Rectal smooth muscle tissue (tissue), 1 donor: Measurements from ENCODE around the gene RIPOR2.

Experiments used
- H3K27ac ChIP-seq: one replicate; pipeline ENCODE4 v1.7.0; 2013; ENCODE audit warnings: low read depth, low read length, inconsistent platforms
- H3K27me3 ChIP-seq: one replicate; pipeline ENCODE4 v1.7.0; 2013; ENCODE audit warnings: low read length; ENCODE audit not compliant: control insufficient read depth, insufficient read depth
- H3K36me3 ChIP-seq: one replicate; pipeline ENCODE4 v1.7.0; 2013; ENCODE audit warnings: low read length; ENCODE audit not compliant: control insufficient read depth, insufficient read depth
- H3K4me1 ChIP-seq: one replicate; pipeline ENCODE4 v1.7.0; 2013; ENCODE audit warnings: low read length; ENCODE audit not compliant: control insufficient read depth, insufficient read depth
- H3K4me3 ChIP-seq: one replicate; pipeline ENCODE4 v1.7.0; 2013; ENCODE audit warnings: low read length
- H3K9ac ChIP-seq: one replicate; pipeline ENCODE4 v1.7.0; 2013; ENCODE audit warnings: low read length

The RIPOR2 gene

DNA sequence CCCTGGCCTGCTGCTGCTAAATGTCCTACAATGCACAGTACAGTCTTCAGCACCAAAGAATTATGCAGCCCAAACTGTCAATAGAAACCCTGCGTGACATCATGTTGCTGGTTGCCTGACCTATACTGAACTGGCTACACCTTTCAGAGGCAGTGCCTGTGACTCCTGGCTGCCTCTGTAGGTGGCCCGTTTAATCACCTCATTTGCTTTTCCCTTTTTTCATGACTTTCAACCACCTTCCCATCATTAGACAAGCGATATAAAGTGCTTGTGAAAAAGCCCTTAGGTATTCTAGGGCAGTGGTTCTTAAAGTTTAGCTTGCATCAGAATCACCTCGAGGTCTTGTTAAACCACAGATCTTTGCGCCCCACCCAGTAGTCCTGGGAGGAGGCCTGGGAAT, 33.0 kb upstream of the RIPOR2 start:
- Histone ChIP-seq H3K4me1 (no peaks in the 10 kb centered on the region), H3K27ac (no peak overlapping the region), H3K27me3 (no peaks in the 10 kb centered on the region), H3K9ac (no peak overlapping the region), H3K36me3 (no peaks in the 10 kb centered on the region), H3K4me3 (no peak overlapping the region)

DNA sequence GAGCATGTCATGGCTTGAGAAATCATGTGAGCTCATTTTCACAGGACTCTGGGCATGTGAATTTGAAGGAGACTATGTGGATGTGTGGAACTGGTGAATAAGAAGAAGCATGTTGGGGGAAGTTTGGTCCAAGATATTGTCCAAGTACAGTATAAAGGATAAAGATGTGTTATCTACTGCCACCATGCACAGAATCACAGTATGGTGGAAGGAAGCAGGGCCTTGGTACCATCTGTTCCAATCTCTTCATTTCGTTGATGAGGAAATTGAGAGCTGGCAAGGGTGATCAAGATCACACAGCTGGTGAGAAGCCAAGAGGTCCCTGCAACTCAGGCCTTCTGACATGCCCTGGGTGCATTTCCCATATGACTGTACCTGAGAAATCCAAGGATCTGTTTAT, 31.5 kb upstream of the RIPOR2 start:
- no peaks in the 10 kb centered on the region for H3K27me3 ChIP-seq
- no peak overlapping the region for H3K9ac ChIP-seq
- H3K27ac ChIP-seq = no peak overlapping the region
- H3K36me3 ChIP-seq = no peaks in the 10 kb centered on the region
- no peak overlapping the region for H3K4me3 ChIP-seq
- H3K4me1 ChIP-seq = no peaks in the 10 kb centered on the region

DNA sequence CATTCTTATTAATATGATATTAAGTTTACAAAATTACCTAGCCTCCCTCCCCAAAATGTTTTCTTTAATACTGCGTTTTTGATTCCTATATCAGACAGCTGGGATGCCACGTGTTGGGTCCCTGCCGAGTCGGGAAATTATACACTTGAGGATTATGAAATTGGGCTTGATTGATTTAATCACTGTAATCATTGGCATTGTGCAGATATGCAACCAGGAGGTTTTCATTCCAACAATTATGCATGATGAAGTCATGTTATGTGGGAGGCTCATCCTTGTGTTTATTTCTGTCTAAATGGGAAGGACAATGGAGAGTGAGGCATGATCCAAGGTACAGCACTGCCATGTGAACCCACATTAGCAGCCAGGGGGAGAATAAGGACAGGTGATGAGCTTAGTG, 30.6 kb upstream of the RIPOR2 start:
- Histone ChIP-seq H3K9ac (no peak overlapping the region), H3K4me1 (no peaks in the 10 kb centered on the region), H3K4me3 (no peak overlapping the region), H3K27me3 (no peaks in the 10 kb centered on the region), H3K27ac (no peak overlapping the region), H3K36me3 (no peaks in the 10 kb centered on the region)

DNA sequence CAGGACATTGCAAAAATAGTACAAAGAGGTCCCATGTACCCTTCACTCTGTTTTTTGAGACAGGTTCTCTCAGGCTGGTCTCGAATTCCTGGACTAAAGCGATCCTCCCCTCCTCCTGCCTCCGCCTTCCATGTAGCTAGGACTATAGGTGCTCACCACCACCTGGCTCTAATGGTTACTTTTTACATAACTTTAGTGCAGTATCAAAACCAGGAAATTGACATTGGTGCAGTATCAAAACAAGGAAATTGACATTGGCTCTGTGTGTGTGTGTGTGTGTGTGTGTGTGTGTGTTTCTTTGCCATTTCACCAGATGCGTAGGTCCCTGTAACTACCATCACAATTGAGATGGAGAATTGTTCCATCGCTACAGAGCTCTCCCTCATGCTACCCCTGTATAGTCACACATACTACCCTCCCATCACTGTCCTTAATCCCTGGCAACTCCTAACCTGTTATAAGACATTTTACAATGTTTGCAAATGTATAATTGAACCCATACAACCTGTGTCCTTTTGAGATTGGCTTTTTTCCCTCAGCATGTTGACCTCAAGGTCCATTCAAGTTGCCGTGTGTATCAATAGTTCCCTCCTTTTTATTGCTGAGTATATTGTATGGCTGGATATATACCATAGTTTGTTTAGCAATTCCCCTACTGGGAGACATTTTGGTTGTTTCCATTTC, 28.3 kb upstream of the RIPOR2 start:
- H3K36me3 ChIP-seq = no peaks in the 10 kb centered on the region
- no peak overlapping the region for H3K27ac ChIP-seq

DNA sequence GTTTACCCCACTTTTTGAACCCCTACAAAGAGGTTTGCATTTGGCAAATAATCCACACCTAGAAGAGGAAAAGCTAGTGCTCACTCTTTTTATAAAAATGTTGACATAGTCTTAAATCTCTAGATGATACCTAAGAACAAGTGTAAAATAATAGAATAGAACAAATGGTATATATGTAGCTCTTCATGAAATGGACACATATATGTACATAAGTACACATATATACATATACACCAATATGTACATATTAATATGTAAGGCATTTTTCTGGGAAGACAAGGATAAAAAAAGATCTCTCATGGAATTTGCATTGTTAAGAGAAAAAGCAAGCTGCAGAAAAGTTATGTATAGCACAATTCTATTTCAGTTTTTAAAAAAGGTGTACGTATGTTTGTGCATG, 27.6 kb upstream of the RIPOR2 start:
- no peak overlapping the region for H3K27ac ChIP-seq
- no peaks in the 10 kb centered on the region for H3K36me3 ChIP-seq
- no peaks in the 10 kb centered on the region for H3K27me3 ChIP-seq
- H3K4me3 ChIP-seq = no peak overlapping the region
- H3K4me1 ChIP-seq = no peaks in the 10 kb centered on the region
- no peak overlapping the region for H3K9ac ChIP-seq

More for the DNA sequence above, 28.3 kb upstream of the RIPOR2 start:
- no peaks in the 10 kb centered on the region for H3K4me1 ChIP-seq
- no peaks in the 10 kb centered on the region for H3K27me3 ChIP-seq
- H3K4me3 ChIP-seq = no peak overlapping the region
- H3K9ac ChIP-seq = no peak overlapping the region

DNA sequence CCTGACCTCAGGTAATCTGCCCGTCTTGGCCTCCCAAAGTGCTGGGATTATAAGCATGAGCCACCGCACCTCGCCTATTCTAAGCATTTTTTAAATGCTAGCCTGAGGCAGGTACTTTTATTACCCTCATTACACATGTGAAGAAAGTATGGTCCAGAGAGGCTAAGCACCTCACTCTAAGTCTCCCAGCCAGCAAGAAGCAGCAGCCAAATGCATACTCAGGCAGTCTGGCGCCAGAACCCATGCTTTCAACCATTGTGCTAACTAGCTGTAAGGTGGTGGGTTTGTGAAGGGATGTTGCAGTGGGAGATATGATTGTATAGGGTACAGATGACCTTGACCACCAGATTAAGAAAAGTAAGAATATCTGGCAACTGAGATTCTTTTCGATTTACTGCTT, 26.1 kb upstream of the RIPOR2 start:
- H3K4me1 ChIP-seq = no peaks in the 10 kb centered on the region
- no peak overlapping the region for H3K9ac ChIP-seq
- H3K4me3 ChIP-seq = no peak overlapping the region
- H3K36me3 ChIP-seq = no peaks in the 10 kb centered on the region
- H3K27me3 ChIP-seq = no peaks in the 10 kb centered on the region
- no peak overlapping the region for H3K27ac ChIP-seq

DNA sequence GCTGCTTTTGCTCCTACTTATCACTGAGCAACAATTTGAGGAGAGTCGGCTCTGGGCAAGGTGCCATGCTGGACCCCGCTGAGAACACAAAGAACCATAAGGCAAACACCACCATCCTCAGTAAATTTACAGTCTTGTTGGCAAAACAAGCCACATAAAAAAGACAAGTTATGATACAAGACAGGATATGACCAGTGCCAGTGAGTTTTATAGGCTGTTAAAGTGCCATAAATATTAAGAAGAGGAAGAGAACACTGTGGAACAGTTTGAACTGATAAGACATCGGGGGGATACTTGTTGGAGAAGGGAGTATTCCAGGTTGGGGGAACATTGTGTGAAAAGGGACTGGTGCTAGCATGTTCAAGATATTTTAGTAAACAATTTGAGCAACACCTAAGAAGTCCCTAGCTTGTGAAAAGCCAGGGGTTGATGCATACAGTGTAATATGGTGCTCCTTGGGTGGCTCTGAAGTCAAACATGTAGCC, 25.3 kb upstream of the RIPOR2 start:
- H3K4me3 ChIP-seq = no peak overlapping the region

GRCh38 chr6:24959319-24959718, 23.6 kb upstream of the RIPOR2 start:
- H3K4me1 ChIP-seq = no peaks in the 10 kb centered on the region
- no peak overlapping the region for H3K27ac ChIP-seq
- H3K27me3 ChIP-seq = no peaks in the 10 kb centered on the region
- H3K9ac ChIP-seq = no peak overlapping the region
- H3K4me3 ChIP-seq = no peak overlapping the region
- no peaks in the 10 kb centered on the region for H3K36me3 ChIP-seq

More for the DNA sequence above, 25.3 kb upstream of the RIPOR2 start:
- Histone ChIP-seq H3K9ac (no peak overlapping the region), H3K27ac (no peak overlapping the region), H3K36me3 (no peaks in the 10 kb centered on the region), H3K27me3 (no peaks in the 10 kb centered on the region), H3K4me1 (no peaks in the 10 kb centered on the region)

- Histone ChIP-seq H3K36me3 (no peaks in the 10 kb centered on the region), H3K27ac (no peak overlapping the region), H3K27me3 (no peaks in the 10 kb centered on the region), H3K9ac (no peak overlapping the region), H3K4me1 (no peaks in the 10 kb centered on the region), H3K4me3 (no peak overlapping the region)
Measured at GRCh38 chr6:24957199-24957598, 21.4 kb upstream of the RIPOR2 start.

DNA sequence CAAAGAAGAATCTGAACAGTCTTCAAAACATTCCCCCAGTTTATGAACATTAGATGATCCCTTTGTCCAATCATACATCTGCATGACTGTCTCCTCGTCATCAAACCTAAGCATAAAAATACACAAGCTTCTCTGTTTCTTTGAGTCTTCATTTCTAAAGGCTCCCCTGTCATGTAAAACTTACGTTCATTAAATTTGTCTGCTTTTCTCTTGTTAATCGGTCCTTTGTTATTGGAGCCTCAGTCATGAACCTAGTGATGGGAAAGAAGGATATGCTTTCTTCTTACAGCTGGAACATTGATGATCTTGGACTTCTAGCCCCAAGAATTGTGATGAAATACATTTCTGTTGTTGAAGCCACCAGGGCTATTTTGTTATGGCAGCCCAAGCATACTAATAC, 18.0 kb upstream of the RIPOR2 start:
- H3K9ac ChIP-seq = no peak overlapping the region
- no peaks in the 10 kb centered on the region for H3K27me3 ChIP-seq
- no peak overlapping the region for H3K4me3 ChIP-seq
- no peaks in the 10 kb centered on the region for H3K36me3 ChIP-seq
- no peaks in the 10 kb centered on the region for H3K4me1 ChIP-seq
- H3K27ac ChIP-seq = no peak overlapping the region

DNA sequence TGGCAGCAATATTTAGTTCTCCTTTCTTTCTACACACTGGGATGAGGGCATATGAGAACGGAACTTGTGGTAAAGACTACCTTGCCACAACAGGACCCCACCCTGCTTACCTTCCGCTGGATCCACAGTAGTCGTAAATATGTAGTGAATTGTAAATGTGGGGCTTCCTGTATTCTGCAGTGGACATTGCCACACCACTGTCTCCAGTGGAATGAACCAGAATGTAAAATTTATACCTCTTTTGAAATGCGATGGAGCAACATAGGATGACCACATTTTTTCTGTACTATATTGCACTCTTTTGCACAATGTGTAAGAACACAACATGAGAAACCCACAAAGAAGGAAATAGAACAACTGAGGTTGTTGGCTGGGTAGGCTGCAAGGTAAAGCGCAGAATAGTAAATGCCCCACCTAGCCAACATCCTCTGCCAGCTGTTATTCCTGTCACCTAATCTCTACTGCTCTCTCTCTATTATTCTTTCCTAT, 16.1 kb upstream of the RIPOR2 start:
- H3K4me1 ChIP-seq = no peaks in the 10 kb centered on the region

GRCh38 chr6:24950218-24950941, 14.6 kb upstream of the RIPOR2 start:
- Histone ChIP-seq H3K36me3 (no peaks in the 10 kb centered on the region), H3K27me3 (no peaks in the 10 kb centered on the region), H3K27ac (no peak overlapping the region), H3K4me3 (no peak overlapping the region), H3K9ac (no peak overlapping the region), H3K4me1 (no peaks in the 10 kb centered on the region)

More for the DNA sequence above, 16.1 kb upstream of the RIPOR2 start:
- Histone ChIP-seq H3K9ac (no peak overlapping the region), H3K27me3 (no peaks in the 10 kb centered on the region), H3K36me3 (no peaks in the 10 kb centered on the region), H3K4me3 (no peak overlapping the region), H3K27ac (no peak overlapping the region)
